Activated T-cell treated with anti-CD3 and anti-CD28 coated beads, Interleukin-2, amount 50 U/mL, for 72 hours (primary cell): Measurements from ENCODE around the gene ADAMTS17. TPM values are rescaled to one million over a fixed set of nuclear protein-coding genes. Genes with fewer than 3 reads are reported as not detected.

Experiments
- ATAC-seq, 2 donors: fragments of 150-1000 bp; cut with Tn5 transposase; replicated peaks in 1 of 2; 2 replicates each; pipeline ENCODE4 v1.10.0; 2021; ENCODE audit warnings: moderate library complexity in 2 of 2, mild to moderate bottlenecking in 1 of 2
- DNase-seq, 2 donors: peaks; one replicate each; pipeline ENCODE4 v3.0.0; 2021 to 2022; ENCODE audit warnings: mixed read lengths in 1 of 2
- H3K27ac Mint-ChIP-seq: one replicate; pipeline ENCODE4 v1.8.0; 2022; ENCODE audit warnings: mild to moderate bottlenecking, moderate library complexity, mixed read lengths
- H3K27me3 Mint-ChIP-seq: one replicate; pipeline ENCODE4 v1.8.0; 2022; ENCODE audit warnings: low read depth, mixed read lengths
- H3K36me3 Mint-ChIP-seq, 2 donors: one replicate each; pipeline ENCODE4 v1.8.0; 2022; ENCODE audit warnings: mixed read lengths in 2 of 2, mild to moderate bottlenecking in 1 of 2; ENCODE audit not compliant: insufficient read depth in 2 of 2
- H3K4me1 Mint-ChIP-seq: one replicate; pipeline ENCODE4 v1.8.0; 2022; ENCODE audit warnings: low read depth, mixed read lengths
- H3K4me3 Mint-ChIP-seq, 2 donors: one replicate each; pipeline ENCODE4 v1.8.0; 2022; ENCODE audit warnings: mild to moderate bottlenecking in 2 of 2, mixed read lengths in 2 of 2, moderate library complexity in 2 of 2
- H3K9me3 Mint-ChIP-seq, 2 donors: one replicate each; pipeline ENCODE4 v1.8.0; 2022; ENCODE audit warnings: mixed read lengths in 2 of 2
- total RNA-seq, 2 donors: library from RNA; stranded (reverse); gene quantifications; one replicate each; pipeline ENCODE4 v1.2.3, GENCODE V29; 2022

Gene ADAMTS17
- total RNA-seq, 2 donors from 2014 or later, result 2.4 to 2.6 TPM

GRCh38 chr15:100033140-100033857, 308.5 kb downstream of the ADAMTS17 start:
- no peaks in the 10 kb centered on the region for H3K27me3 Mint-ChIP-seq
- ATAC-seq, result no peak
- H3K27ac Mint-ChIP-seq, result no peak overlapping the region
- DNase-seq, result no peak
- peaks cover 5 to 10% of the 10 kb centered on the region in 2 donors for H3K36me3 Mint-ChIP-seq
- no peaks in the 10 kb centered on the region for H3K4me1 Mint-ChIP-seq
- peaks cover 5 to 8% of the 10 kb centered on the region in 2 donors for H3K9me3 Mint-ChIP-seq
- H3K4me3 Mint-ChIP-seq, result no peak overlapping the region

GRCh38 chr15:100032358-100033085, 309.3 kb downstream of the ADAMTS17 start:
- no peak overlapping the region for H3K4me3 Mint-ChIP-seq
- peaks cover 8 to 16% of the 10 kb centered on the region in 2 donors for H3K36me3 Mint-ChIP-seq
- no peak for DNase-seq
- H3K9me3 Mint-ChIP-seq, result peaks cover 7 to 9% of the 10 kb centered on the region in 2 donors
- H3K4me1 Mint-ChIP-seq, result no peaks in the 10 kb centered on the region
- no peak overlapping the region for H3K27ac Mint-ChIP-seq
- no peaks in the 10 kb centered on the region for H3K27me3 Mint-ChIP-seq
- ATAC-seq, result no peak

GRCh38 chr15:100031665-100032357, 310.0 kb downstream of the ADAMTS17 start:
- ATAC-seq (no peak), DNase-seq (no peak)
- Mint-ChIP-seq H3K9me3 (peaks cover 8 to 14% of the 10 kb centered on the region in 2 donors), H3K4me3 (no peak overlapping the region), H3K4me1 (no peaks in the 10 kb centered on the region), H3K27ac (no peak overlapping the region), H3K36me3 (peaks cover 9 to 22% of the 10 kb centered on the region in 2 donors), H3K27me3 (no peaks in the 10 kb centered on the region)

GRCh38 chr15:100030586-100031229, 311.1 kb downstream of the ADAMTS17 start:
- Mint-ChIP-seq H3K27ac (no peak overlapping the region), H3K4me1 (no peaks in the 10 kb centered on the region), H3K36me3 (peaks cover 10 to 22% of the 10 kb centered on the region in 2 donors), H3K4me3 (no peak overlapping the region), H3K27me3 (no peaks in the 10 kb centered on the region), H3K9me3 (peaks cover 10 to 14% of the 10 kb centered on the region in 2 donors)
- ATAC-seq, result no peak
- no peak for DNase-seq

- Mint-ChIP-seq H3K4me3 (no peak overlapping the region), H3K27ac (no peak overlapping the region), H3K36me3 (peaks cover 10 to 22% of the 10 kb centered on the region in 2 donors), H3K4me1 (no peaks in the 10 kb centered on the region), H3K27me3 (no peaks in the 10 kb centered on the region), H3K9me3 (peaks cover 10 to 14% of the 10 kb centered on the region in 2 donors)
- no peak for DNase-seq
- ATAC-seq, result no peak
These were observed 311.8 kb downstream of the ADAMTS17 start for GRCh38 chr15:100029868-100030479.

- no peak overlapping the region for H3K27ac Mint-ChIP-seq
- H3K27me3 Mint-ChIP-seq, result no peaks in the 10 kb centered on the region
- H3K4me1 Mint-ChIP-seq, result no peaks in the 10 kb centered on the region
These were observed 312.7 kb downstream of the ADAMTS17 start for GRCh38 chr15:100029045-100029444.

GRCh38 chr15:100026041-100026440, 315.7 kb downstream of the ADAMTS17 start:
- no peak for ATAC-seq
- H3K4me1 Mint-ChIP-seq, result no peaks in the 10 kb centered on the region
- no peak for DNase-seq
- H3K27ac Mint-ChIP-seq, result no peak overlapping the region
- H3K27me3 Mint-ChIP-seq, result no peaks in the 10 kb centered on the region
- peaks cover 10 to 22% of the 10 kb centered on the region in 2 donors for H3K36me3 Mint-ChIP-seq
- peaks cover 10 to 14% of the 10 kb centered on the region in 2 donors for H3K9me3 Mint-ChIP-seq
- no peak overlapping the region for H3K4me3 Mint-ChIP-seq

More at GRCh38 chr15:100029045-100029444, 312.7 kb downstream of the ADAMTS17 start:
- H3K9me3 Mint-ChIP-seq, result peaks cover 10 to 14% of the 10 kb centered on the region in 2 donors
- DNase-seq (no peak), ATAC-seq (no peak)
- H3K36me3 Mint-ChIP-seq, result peaks cover 10 to 22% of the 10 kb centered on the region in 2 donors
- H3K4me3 Mint-ChIP-seq, result no peak overlapping the region

- Mint-ChIP-seq H3K4me3 (no peak overlapping the region), H3K27ac (no peak overlapping the region)
- ATAC-seq, result no peak
These were observed 319.0 kb downstream of the ADAMTS17 start for GRCh38 chr15:100022806-100023205.

GRCh38 chr15:100022391-100022790, 319.4 kb downstream of the ADAMTS17 start:
- no peak overlapping the region for H3K27ac Mint-ChIP-seq
- no peak for ATAC-seq
- peaks cover 4 to 5% of the 10 kb centered on the region in 2 donors for H3K36me3 Mint-ChIP-seq
- no peak for DNase-seq
- H3K9me3 Mint-ChIP-seq, result peaks cover 5 to 9% of the 10 kb centered on the region in 2 donors
- no peaks in the 10 kb centered on the region for H3K27me3 Mint-ChIP-seq
- H3K4me1 Mint-ChIP-seq, result no peaks in the 10 kb centered on the region
- H3K4me3 Mint-ChIP-seq, result no peak overlapping the region

More at GRCh38 chr15:100022806-100023205, 319.0 kb downstream of the ADAMTS17 start:
- Mint-ChIP-seq H3K9me3 (peaks cover 7 to 11% of the 10 kb centered on the region in 2 donors), H3K27me3 (no peaks in the 10 kb centered on the region), H3K4me1 (no peaks in the 10 kb centered on the region), H3K36me3 (peaks cover 5 to 8% of the 10 kb centered on the region in 2 donors)
- no peak for DNase-seq

- Mint-ChIP-seq H3K4me3 (no peak overlapping the region), H3K9me3 (peaks cover 2 to 5% of the 10 kb centered on the region in 2 donors), H3K36me3 (peaks cover 0 to 3% of the 10 kb centered on the region in 2 donors), H3K27ac (no peak overlapping the region), H3K27me3 (no peaks in the 10 kb centered on the region), H3K4me1 (no peaks in the 10 kb centered on the region)
- ATAC-seq (no peak), DNase-seq (no peak)
These were observed 320.1 kb downstream of the ADAMTS17 start for GRCh38 chr15:100021653-100022052.

- DNase-seq, result no peak
- peaks cover 0 to 3% of the 10 kb centered on the region in 2 donors for H3K36me3 Mint-ChIP-seq
These were observed 321.2 kb downstream of the ADAMTS17 start for GRCh38 chr15:100020614-100021013.

GRCh38 chr15:100020189-100020588, 321.6 kb downstream of the ADAMTS17 start:
- Mint-ChIP-seq H3K36me3 (peaks cover 0 to 3% of the 10 kb centered on the region in 2 donors), H3K27ac (no peak overlapping the region), H3K9me3 (peaks cover 2 to 5% of the 10 kb centered on the region in 2 donors), H3K27me3 (no peaks in the 10 kb centered on the region), H3K4me3 (no peak overlapping the region), H3K4me1 (no peaks in the 10 kb centered on the region)
- ATAC-seq, result no peak
- DNase-seq, result no peak

More at GRCh38 chr15:100020614-100021013, 321.2 kb downstream of the ADAMTS17 start:
- Mint-ChIP-seq H3K9me3 (peaks cover 2 to 5% of the 10 kb centered on the region in 2 donors), H3K4me1 (no peaks in the 10 kb centered on the region), H3K4me3 (no peak overlapping the region), H3K27ac (no peak overlapping the region), H3K27me3 (no peaks in the 10 kb centered on the region)
- ATAC-seq, result no peak
